K562 (cell line): ENCODE data around the gene CFAP70. TPM values are rescaled to one million over a fixed set of nuclear protein-coding genes. Genes with fewer than 3 reads are reported as not detected.
A peak's percentile ranks its signal among the peaks of the same experiment; 100 is the strongest.

Source experiments
- ATAC-seq: fragments of 200-7000 bp; cut with Tn5 transposase; 3 replicates; pipeline ENCODE4 v1.9.1; 2020; ENCODE audit warnings: moderate library complexity
- BruUV-seq: library from RNA; stranded (reverse); fragments of 400-500 nt; replicated peaks from 2 replicates; lab custom pipeline; 2021; lab: Mats Ljungman, UMichigan
- CTCF ChIA-PET: fragments of 300-600 bp; formaldehyde crosslinking; extraction: SDS; loops from one replicate; lab custom pipeline; 2021; ENCODE audit warnings: low intra/inter-chr PET ratio; lab: Yijun Ruan, JAX
- POLR2A ChIA-PET: fragments of 300-600, 350-650 bp; sonication (Branson Sonifier 250); formaldehyde crosslinking; extraction: SDS; loops from one replicate; lab custom pipeline; 2021; ENCODE audit warnings: antibody characterized with exemption, inconsistent platforms; lab: Yijun Ruan, JAX
- DNase-seq, 4 experiments: peaks; one replicate each; pipeline versions ENCODE4 v3.0.0 to v3.0.0-alpha.2; 2011 to 2018; ENCODE audit warnings: low spot score in 3 of 4, mixed read lengths in 3 of 4; ENCODE audit errors: extremely low read depth in 1 of 4
- FAIRE-seq: peaks from 2 replicates; lab custom pipeline; 2011; peaks lifted over from hg19 to GRCh38; lab: Jason Lieb, UNC
- H2AFZ ChIP-seq: 2 replicates; pipeline ENCODE4 v1.6.0; 2011; ENCODE audit warnings: low read depth, low read length, control low read depth, inconsistent platforms
- H3K27ac ChIP-seq: fragments of 200-600 bp; 3 replicates; pipeline ENCODE4 v1.8.0; 2011; ENCODE audit warnings: low read depth, mild to moderate bottlenecking, control low read depth, inconsistent platforms, low read length, moderate library complexity, mixed read lengths; ENCODE audit errors: extremely low read depth
- H3K27me3 ChIP-seq, 2 experiments: fragments of 300-600 bp in 1 of 2; 2 replicates in 1 of 2; 3 replicates in 1 of 2; pipeline versions ENCODE4 v1.6.0 to v1.8.0; 2011; ENCODE audit warnings: inconsistent platforms in 2 of 2, low read length in 2 of 2, mild to moderate bottlenecking in 1 of 2, mixed read lengths in 1 of 2, moderate library complexity in 1 of 2; ENCODE audit not compliant: control insufficient read depth in 2 of 2, insufficient read depth in 2 of 2
- H3K36me3 ChIP-seq: fragments of 300-600 bp; 3 replicates; pipeline ENCODE4 v1.8.0; 2011; ENCODE audit warnings: mild to moderate bottlenecking, low read length, inconsistent platforms; ENCODE audit not compliant: control insufficient read depth, insufficient read depth
- H3K4me1 ChIP-seq, 2 experiments: fragments of 200-600 bp in 1 of 2; replicated peaks in 1 of 2; 2 replicates in 1 of 2; 3 replicates in 1 of 2; pipeline versions ENCODE4 v1.5.1 to v1.8.0; 2011; ENCODE audit warnings: inconsistent platforms in 2 of 2, low read length in 2 of 2, mild to moderate bottlenecking in 1 of 2, mixed read lengths in 1 of 2, moderate library complexity in 1 of 2; ENCODE audit not compliant: control insufficient read depth in 2 of 2, insufficient read depth in 2 of 2
- H3K4me2 ChIP-seq: 2 replicates; pipeline ENCODE4 v1.6.1; 2011; ENCODE audit warnings: low read length, control low read depth, inconsistent platforms, mixed read lengths; ENCODE audit not compliant: insufficient read depth
- H3K4me3 ChIP-seq: fragments of 200-600 bp; sonication (generic), shearing (Covaris generic); 2 replicates; pipeline ENCODE4 v1.5.1; 2016; ENCODE audit warnings: control low read depth, inconsistent platforms
- H3K79me2 ChIP-seq: fragments of 200-600 bp; 3 replicates; pipeline ENCODE4 v1.8.0; 2011; ENCODE audit warnings: low read length, inconsistent platforms; ENCODE audit not compliant: control insufficient read depth, insufficient read depth
- H3K9ac ChIP-seq, 2 experiments: 2 replicates each; pipeline versions ENCODE4 v1.6.0 to v1.6.1; 2011; ENCODE audit warnings: low read depth in 2 of 2, low read length in 2 of 2, control low read depth in 1 of 2, inconsistent platforms in 1 of 2, mild to moderate bottlenecking in 1 of 2, mixed read lengths in 1 of 2; ENCODE audit not compliant: insufficient read depth in 1 of 2
- H3K9me1 ChIP-seq: one replicate; pipeline ENCODE4 v1.6.0; 2011; ENCODE audit warnings: inconsistent platforms, mild to moderate bottlenecking, low read length, moderate library complexity; ENCODE audit not compliant: control insufficient read depth, insufficient read depth
- H3K9me3 ChIP-seq: replicated peaks from 2 replicates; pipeline ENCODE4 v1.5.1; 2011; ENCODE audit warnings: low read depth, low read length, inconsistent platforms; ENCODE audit not compliant: control insufficient read depth, insufficient read depth
- H4K20me1 ChIP-seq: replicated peaks from 2 replicates; pipeline ENCODE4 v1.6.1; 2011; ENCODE audit warnings: low read length, inconsistent platforms, mixed read lengths; ENCODE audit not compliant: control insufficient read depth, insufficient read depth
- ARID3B ChIP-seq: fragments of 250-450 bp; sonication (Bioruptor Pico); IDR thresholded peaks from 2 replicates; pipeline ENCODE4 v1.4.0; 2020; ENCODE audit warnings: borderline replicate concordance
- CSDE1 ChIP-seq, 2 experiments: fragments of 450-650 bp; IDR thresholded peaks; 2 replicates each; pipeline ENCODE4 v1.6.1; 2016; ENCODE audit warnings: mild to moderate bottlenecking in 1 of 2
- CTCF ChIP-seq, 3 experiments: IDR thresholded peaks in 2 of 3; conservative IDR thresholded peaks in 1 of 3; 2 replicates each; pipeline ENCODE4 v1.5.1; 2011 to 2012; ENCODE audit warnings: low read length in 3 of 3, mild to moderate bottlenecking in 3 of 3, control low read depth in 2 of 3, improper control_type of control experiment in 1 of 3, inconsistent platforms in 1 of 3, low read depth in 1 of 3, mixed read lengths in 1 of 3, moderate library complexity in 1 of 3; ENCODE audit not compliant: insufficient read depth in 2 of 3
- RBM14 ChIP-seq: fragments of 200-400 bp; formaldehyde crosslinking; IDR thresholded peaks from 2 replicates; pipeline ENCODE4 v1.6.1; 2018; ENCODE audit warnings: low read depth, mild to moderate bottlenecking, low read length, moderate library complexity, borderline replicate concordance; ENCODE audit not compliant: insufficient read depth
- ZBTB33 ChIP-seq: sonication (generic); formaldehyde crosslinking; IDR thresholded peaks from 2 replicates; pipeline ENCODE4 v1.8.1; 2023; ENCODE audit warnings: mild to moderate bottlenecking, missing genetic modification reagents
- ZZZ3 ChIP-seq: fragments of 450-650 bp; IDR thresholded peaks from 2 replicates; pipeline ENCODE4 v1.6.1; 2016; ENCODE audit warnings: antibody characterized with exemption, mild to moderate bottlenecking, moderate library complexity
- WGBS: fragments of 100-300 bp; shearing (Covaris generic); methylation state at CpG from one replicate; pipeline ENCODE4 v1.1.6; 2016; ENCODE audit warnings: low coverage, mixed read lengths; ENCODE audit not compliant: insufficient coverage; ENCODE audit errors: missing lambda C conversion rate; 5-methylcytosine and 5-hydroxymethylcytosine counted together
- in situ Hi-C: fragments of 300-500 bp; cut with MboI; formaldehyde crosslinking; loops from 4 replicates; pipeline ENCODE4 v1.15.0; 2018; ENCODE audit warnings: inconsistent platforms, mixed read lengths
- intact Hi-C: fragments of 100-400 bp; cut with micrococcal nuclease; formaldehyde crosslinking; loops from 2 replicates; pipeline ENCODE4 v1.14.2; 2022
- polyA plus RNA-seq, 8 experiments: library from polyadenylated mRNA; depleted of rRNA in 4 of 8; stranded (reverse) in 5 of 8; unstranded in 3 of 8; fragments of >200 nt; fragmentation: Nextera tagmentation in 2 of 8; fragmentation: Illumina TruSeq in 1 of 8; extraction: Ambion mirVana in 2 of 8; extraction: Trizol in 1 of 8; gene quantifications; 2 replicates each; pipeline versions ENCODE4 v1.2.1 to v1.2.3, GENCODE V29; 2011 to 2014; ENCODE audit warnings: inconsistent platforms in 1 of 8, missing spikeins in 1 of 8
- total RNA-seq, 7 experiments: library from RNA; depleted of rRNA in 6 of 7; stranded (reverse); fragments of >200 nt in 6 of 7; fragmentation: Illumina TruSeq in 2 of 7; extraction: Trizol in 2 of 7; gene quantifications; 2 replicates each; pipeline versions ENCODE4 v1.2.1 to v1.2.3, GENCODE V29; 2011 to 2021; ENCODE audit warnings: low replicate concordance in 1 of 7
- TF ChIP-seq, protein P1 (sequence below), 2 experiments: fragments of 450-650 bp; formaldehyde crosslinking in 1 of 2; IDR thresholded peaks; 2 replicates each; pipeline versions ENCODE4 v1.4.0 to v1.6.1; 2014 to 2020; ENCODE audit warnings: mild to moderate bottlenecking in 2 of 2, borderline replicate concordance in 1 of 2, low read depth in 1 of 2

CFAP70 gene
- total and polyA plus RNA-seq, 9 of the 15 experiments (the other 6 are each of a cell fraction or from before 2014, with no cell fraction given), result 0.27 to 1.6 (median 0.86) TPM

DNA sequence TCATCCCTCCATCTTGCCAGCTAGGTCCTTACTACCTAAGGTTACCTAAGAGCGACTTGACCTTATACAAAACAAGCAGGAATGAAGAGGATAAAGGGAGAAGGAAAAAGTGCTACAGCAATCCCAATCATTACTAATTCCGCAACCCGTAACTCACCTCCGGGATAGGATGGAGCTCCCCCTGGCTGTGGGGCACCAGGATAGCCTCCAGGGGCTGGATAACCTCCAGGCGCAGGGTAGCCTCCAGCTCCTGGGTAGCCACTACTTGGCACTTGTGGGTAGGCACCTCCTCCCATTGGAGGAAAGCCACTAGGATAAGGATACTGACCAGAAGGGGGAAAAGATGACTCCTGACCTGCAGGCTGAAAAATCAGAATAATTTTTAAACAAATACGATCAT is 39.4 kb upstream of the CFAP70 start:
- POLR2A ChIA-PET, result interaction anchor here (0.6 to 1.6 kb wide), 5 partner anchors 12 to 343 kb away, joined by 3 to 5 read pairs (median 3); partner anchors contain the start of gene MRPS16
- BruUV-seq, result no TSS peak
- TF ChIP-seq ARID3B (CRISPR knock-in tag), result no peak
- 0 out of 2 replicates have a peak, but pooled peaks have one; percentile 43 for TF ChIP-seq ZZZ3
- TF ChIP-seq, protein P1, sequence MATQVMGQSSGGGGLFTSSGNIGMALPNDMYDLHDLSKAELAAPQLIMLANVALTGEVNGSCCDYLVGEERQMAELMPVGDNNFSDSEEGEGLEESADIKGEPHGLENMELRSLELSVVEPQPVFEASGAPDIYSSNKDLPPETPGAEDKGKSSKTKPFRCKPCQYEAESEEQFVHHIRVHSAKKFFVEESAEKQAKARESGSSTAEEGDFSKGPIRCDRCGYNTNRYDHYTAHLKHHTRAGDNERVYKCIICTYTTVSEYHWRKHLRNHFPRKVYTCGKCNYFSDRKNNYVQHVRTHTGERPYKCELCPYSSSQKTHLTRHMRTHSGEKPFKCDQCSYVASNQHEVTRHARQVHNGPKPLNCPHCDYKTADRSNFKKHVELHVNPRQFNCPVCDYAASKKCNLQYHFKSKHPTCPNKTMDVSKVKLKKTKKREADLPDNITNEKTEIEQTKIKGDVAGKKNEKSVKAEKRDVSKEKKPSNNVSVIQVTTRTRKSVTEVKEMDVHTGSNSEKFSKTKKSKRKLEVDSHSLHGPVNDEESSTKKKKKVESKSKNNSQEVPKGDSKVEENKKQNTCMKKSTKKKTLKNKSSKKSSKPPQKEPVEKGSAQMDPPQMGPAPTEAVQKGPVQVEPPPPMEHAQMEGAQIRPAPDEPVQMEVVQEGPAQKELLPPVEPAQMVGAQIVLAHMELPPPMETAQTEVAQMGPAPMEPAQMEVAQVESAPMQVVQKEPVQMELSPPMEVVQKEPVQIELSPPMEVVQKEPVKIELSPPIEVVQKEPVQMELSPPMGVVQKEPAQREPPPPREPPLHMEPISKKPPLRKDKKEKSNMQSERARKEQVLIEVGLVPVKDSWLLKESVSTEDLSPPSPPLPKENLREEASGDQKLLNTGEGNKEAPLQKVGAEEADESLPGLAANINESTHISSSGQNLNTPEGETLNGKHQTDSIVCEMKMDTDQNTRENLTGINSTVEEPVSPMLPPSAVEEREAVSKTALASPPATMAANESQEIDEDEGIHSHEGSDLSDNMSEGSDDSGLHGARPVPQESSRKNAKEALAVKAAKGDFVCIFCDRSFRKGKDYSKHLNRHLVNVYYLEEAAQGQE (IDR thresholded peaks at IDR 0.05; ENCODE audit: borderline replicate concordance), result peak; percentile 34; the same call in 1 of the 2 replicates
- TF ChIP-seq, protein P1 (CRISPR knock-in tag; IDR thresholded peaks at IDR 0.05; ENCODE audit: low read depth), result no peak
- TF ChIP-seq RBM14, result no peak
- TF ChIP-seq ZBTB33 (CRISPR knock-in tag), result peak; percentile 86
- TF ChIP-seq CSDE1 (IDR thresholded peaks at IDR 0.05), result no peak
- TF ChIP-seq CTCF (IDR thresholded peaks at IDR 0.05 in 2 of 3, conservative IDR thresholded peaks at IDR 0.05 in 1 of 3; ENCODE audit: insufficient read depth in 2 of 3, low read depth in 1 of 3, low read length in 3 of 3), result peak; percentile 67 to 80 (median 71)

More for the DNA sequence above, 39.4 kb upstream of the CFAP70 start:
- Histone ChIP-seq H3K27ac (no peak overlapping the region), H2AFZ (no peak overlapping the region), H3K9me1 (no peaks in the 10 kb centered on the region), H3K9ac (no peak overlapping the region), H3K27me3 (no peaks in the 10 kb centered on the region), H3K4me2 (no peak overlapping the region), H4K20me1 (no peaks in the 10 kb centered on the region), H3K79me2 (peaks cover 40% of the 10 kb centered on the region), H3K4me1 (no peaks in the 10 kb centered on the region), H3K4me3 (no peak overlapping the region), H3K9me3 (no peaks in the 10 kb centered on the region), H3K36me3 (peaks cover 57% of the 10 kb centered on the region)
- FAIRE-seq (no peak), ATAC-seq (peak; percentile 90), DNase-seq (peak; percentile 36 to 53 (median 48))
- 93% methylated on average over 6 of the region's 6 CpGs for whole genome bisulfite sequencing
- intact Hi-C loops (no loop called here), in situ Hi-C loops (no loop called here)
- CTCF ChIA-PET, result no interaction called here
